Lung (tissue), 12 donors: ENCODE results near the gene THSD7B. TPM values are rescaled to one million over a fixed set of nuclear protein-coding genes. Genes with fewer than 3 reads are reported as not detected.

ENCODE experiments used
- ATAC-seq: fragments of 200-7000 bp; cut with Tn5 transposase; one replicate; pipeline ENCODE4 v1.9.1; 2020; ENCODE audit warnings: moderate number of reproducible peaks; ENCODE audit not compliant: insufficient read depth, low FRiP score
- DNase-seq, 3 donors: peaks; one replicate each; pipeline ENCODE4 v3.0.0-alpha.2; 2013 to 2017
- H3K27ac ChIP-seq, 2 donors: one replicate each; pipeline ENCODE4 v1.5.1; 2013; ENCODE audit warnings: mild to moderate bottlenecking in 2 of 2, moderate library complexity in 2 of 2, control low read depth in 1 of 2, inconsistent platforms in 1 of 2, low read depth in 1 of 2, low read length in 1 of 2
- H3K27me3 ChIP-seq, 3 donors: one replicate each; pipeline ENCODE4 v1.5.1; 2013; ENCODE audit warnings: low read length in 2 of 3; ENCODE audit not compliant: control insufficient read depth in 3 of 3, insufficient read depth in 3 of 3
- H3K36me3 ChIP-seq, 4 donors: one replicate each; pipeline ENCODE4 v1.5.1; 2013; ENCODE audit warnings: low read length in 4 of 4, mild to moderate bottlenecking in 1 of 4, moderate library complexity in 1 of 4; ENCODE audit not compliant: control insufficient read depth in 4 of 4, insufficient read depth in 4 of 4
- H3K4me1 ChIP-seq, 5 donors: one replicate each; pipeline ENCODE4 v1.5.1; 2013; ENCODE audit warnings: low read length in 5 of 5, mild to moderate bottlenecking in 2 of 5, moderate library complexity in 1 of 5; ENCODE audit not compliant: control insufficient read depth in 5 of 5, insufficient read depth in 5 of 5
- H3K4me3 ChIP-seq: one replicate; pipeline ENCODE4 v1.5.1; 2013; ENCODE audit warnings: mild to moderate bottlenecking, control low read depth, moderate library complexity
- H3K9ac ChIP-seq, 2 donors: one replicate each; pipeline ENCODE4 v1.5.1; 2013; ENCODE audit warnings: low read length in 2 of 2, control low read depth in 1 of 2; ENCODE audit not compliant: insufficient read depth in 1 of 2
- H3K9me3 ChIP-seq, 4 donors: one replicate each; pipeline ENCODE4 v1.5.1; 2013; ENCODE audit warnings: low read length in 3 of 4, mild to moderate bottlenecking in 1 of 4, moderate library complexity in 1 of 4; ENCODE audit not compliant: control insufficient read depth in 4 of 4, insufficient read depth in 3 of 4
- CTCF ChIP-seq: IDR thresholded peaks from 2 replicates; pipeline ENCODE4 v1.5.1; 2012; ENCODE audit warnings: mild to moderate bottlenecking; ENCODE audit errors: control extremely low read depth, extremely low read depth
- WGBS, 2 donors: extraction: QIAGEN DNeasy Blood & Tissue Kit; methylation state at CpG; one replicate each; pipeline ENCODE4 v1.1.7; 2013; 5-methylcytosine and 5-hydroxymethylcytosine counted together
- polyA plus RNA-seq, 2 donors: library from polyadenylated mRNA; stranded (reverse); fragments of 200-250 nt; gene quantifications; one replicate each; pipeline ENCODE4 v1.2.1, GENCODE V29; 2013
- total RNA-seq, 2 donors: library from RNA; depleted of rRNA in 1 of 2; stranded (reverse); fragments of >200 nt in 1 of 2; gene quantifications; one replicate each; pipeline ENCODE4 v1.2.1, GENCODE V29; 2014 to 2021
- donor health status: control.
- donor health status: control.
- donor health status: Bipolar disorder and iron deficiency.
- donor health status: healthy.
- donor health status: DM: yes; HTN: yes; CAD: no.

THSD7B gene
- total and polyA plus RNA-seq, 4 donors = 0.03 to 8.2 (median 0.14) TPM

GRCh38 chr2:137367361-137367760, 602.0 kb downstream of the THSD7B start:
- Histone ChIP-seq H3K4me3 (no peak overlapping the region), H3K27ac (no peak overlapping the region), H3K9ac (no peak overlapping the region), H3K27me3 (no peaks in the 10 kb centered on the region), H3K9me3 (peaks cover 0 to 2% (median 0%) of the 10 kb centered on the region in 4 donors), H3K36me3 (no peaks in the 10 kb centered on the region), H3K4me1 (no peaks in the 10 kb centered on the region)
- 28 to 52% methylated on average over 1 of the region's 1 CpG for WGBS, 2 donors
- DNase-seq (no peak), ATAC-seq (no peak)
- no peak for TF ChIP-seq CTCF

- peaks cover 0 to 2% (median 0%) of the 10 kb centered on the region in 4 donors for H3K9me3 ChIP-seq
- H3K9ac ChIP-seq = no peak overlapping the region
- no peak for DNase-seq
- H3K27ac ChIP-seq = no peak overlapping the region
- no peaks in the 10 kb centered on the region for H3K36me3 ChIP-seq
- H3K4me3 ChIP-seq = no peak overlapping the region
- WGBS, 2 donors = 79% methylated on average over 2 of the region's 2 CpGs
- no peaks in the 10 kb centered on the region for H3K4me1 ChIP-seq
- no peak for ATAC-seq
- no peaks in the 10 kb centered on the region for H3K27me3 ChIP-seq
- no peak for TF ChIP-seq CTCF
Observed at GRCh38 chr2:137369106-137369505, 603.8 kb downstream of the THSD7B start.

- Histone ChIP-seq H3K4me1 (no peaks in the 10 kb centered on the region), H3K4me3 (no peak overlapping the region), H3K9ac (no peak overlapping the region), H3K36me3 (no peaks in the 10 kb centered on the region), H3K27ac (no peak overlapping the region), H3K27me3 (no peaks in the 10 kb centered on the region), H3K9me3 (peaks cover 0 to 7% (median 2%) of the 10 kb centered on the region in 4 donors)
- ATAC-seq = no peak
- WGBS, 2 donors = 94 to 96% methylated on average over 3 of the region's 3 CpGs
- no peak for TF ChIP-seq CTCF
- DNase-seq = no peak
Observed at GRCh38 chr2:137379186-137379585, 613.8 kb downstream of the THSD7B start.

- Histone ChIP-seq H3K4me1 (no peaks in the 10 kb centered on the region), H3K9ac (no peak overlapping the region), H3K4me3 (no peak overlapping the region), H3K27ac (no peak overlapping the region), H3K9me3 (peaks cover 0 to 7% (median 2%) of the 10 kb centered on the region in 4 donors), H3K27me3 (no peaks in the 10 kb centered on the region), H3K36me3 (no peaks in the 10 kb centered on the region)
- no peak for TF ChIP-seq CTCF
- ATAC-seq (no peak), DNase-seq (no peak)
- WGBS, 2 donors = 57 to 58% methylated on average over 4 of the region's 4 CpGs
Observed at GRCh38 chr2:137380610-137381009, 615.3 kb downstream of the THSD7B start.
